HepG2 (cell line): ENCODE results near the gene MIS18A. TPM values are rescaled to one million over a fixed set of nuclear protein-coding genes. Genes with fewer than 3 reads are reported as not detected.
A peak's percentile ranks its signal among the peaks of the same experiment; 100 is the strongest.

Source experiments
- ARNT ChIP-seq: fragments of 450-650 bp; IDR thresholded peaks from 2 replicates; pipeline ENCODE4 v1.6.1; 2017
- CREB3 ChIP-seq: sonication (generic); formaldehyde crosslinking; IDR thresholded peaks from 2 replicates; pipeline ENCODE4 v1.5.0; 2020; ENCODE audit warnings: missing genetic modification reagents
- DMTF1 ChIP-seq: sonication (generic); formaldehyde crosslinking; IDR thresholded peaks from 2 replicates; pipeline ENCODE4 v1.4.0; 2020; ENCODE audit warnings: mild to moderate bottlenecking, missing genetic modification reagents
- EED ChIP-seq: sonication (generic); formaldehyde crosslinking; IDR thresholded peaks from 2 replicates; pipeline ENCODE4 v1.5.0; 2020; ENCODE audit warnings: mild to moderate bottlenecking, missing genetic modification reagents
- GMEB2 ChIP-seq: IDR thresholded peaks from 2 replicates; pipeline ENCODE4 v1.6.1; 2016; ENCODE audit warnings: missing biosample characterization, missing genetic modification reagents, low read depth
- HIC2 ChIP-seq: sonication (generic); formaldehyde crosslinking; IDR thresholded peaks from 2 replicates; pipeline ENCODE4 v1.9.0; 2022; ENCODE audit warnings: low read depth, missing genetic modification reagents
- NAIF1 ChIP-seq: sonication (generic); formaldehyde crosslinking; IDR thresholded peaks from 2 replicates; pipeline ENCODE4 v1.5.0; 2020; ENCODE audit warnings: mild to moderate bottlenecking, missing genetic modification reagents, borderline replicate concordance
- RBM39 ChIP-seq: fragments of 200-400 bp; formaldehyde crosslinking; IDR thresholded peaks from one replicate; pipeline ENCODE4 v1.6.1; 2018; ENCODE audit warnings: antibody characterized with exemption, mild to moderate bottlenecking, low read depth, low read length; ENCODE audit not compliant: poor library complexity, severe bottlenecking
- SNAI1 ChIP-seq: sonication (generic); formaldehyde crosslinking; IDR thresholded peaks from 2 replicates; pipeline ENCODE4 v1.5.0; 2020; ENCODE audit warnings: mild to moderate bottlenecking, missing genetic modification reagents, borderline replicate concordance
- SOX13 ChIP-seq, 3 experiments: fragments of 450-650 bp in 1 of 3; sonication (generic) in 1 of 3; formaldehyde crosslinking in 1 of 3; IDR thresholded peaks in 2 of 3; conservative IDR thresholded peaks in 1 of 3; 2 replicates each; pipeline versions ENCODE4 v1.5.0 to v1.6.1; 2016 to 2020; ENCODE audit warnings: antibody characterized with exemption in 1 of 3, mild to moderate bottlenecking in 1 of 3, missing compliant biosample characterization in 1 of 3, missing genetic modification reagents in 1 of 3, moderate library complexity in 1 of 3
- THAP9 ChIP-seq: sonication (generic); formaldehyde crosslinking; IDR thresholded peaks from 2 replicates; pipeline ENCODE4; 2020; ENCODE audit warnings: missing genetic modification reagents, mild to moderate bottlenecking, borderline replicate concordance
- ZC3H4 ChIP-seq: sonication (generic); formaldehyde crosslinking; IDR thresholded peaks from 2 replicates; pipeline ENCODE4 v1.4.0; 2020; ENCODE audit warnings: missing genetic modification reagents, borderline replicate concordance
- ZNF567 ChIP-seq: sonication (generic); formaldehyde crosslinking; IDR thresholded peaks from 2 replicates; pipeline ENCODE4 v1.8.1; 2023; ENCODE audit warnings: mild to moderate bottlenecking, missing genetic modification reagents, borderline replicate concordance
- ZNF770 ChIP-seq: sonication (generic); formaldehyde crosslinking; IDR thresholded peaks from 2 replicates; pipeline ENCODE4 v1.5.0; 2020; ENCODE audit warnings: mild to moderate bottlenecking, missing genetic modification reagents
- ZNF878 ChIP-seq: sonication (generic); formaldehyde crosslinking; IDR thresholded peaks from 2 replicates; pipeline ENCODE4 v1.8.1; 2023; ENCODE audit warnings: mild to moderate bottlenecking, missing genetic modification reagents, moderate library complexity
- polyA plus RNA-seq, 8 experiments: library from polyadenylated mRNA; depleted of rRNA in 3 of 8; stranded (reverse) in 7 of 8; unstranded in 1 of 8; fragments of >200 nt; fragmentation: Illumina TruSeq in 4 of 8; extraction: Trizol in 4 of 8; gene quantifications; 2 replicates each; pipeline versions ENCODE4 v1.2.1 to v1.2.3, GENCODE V29; 2011 to 2016; ENCODE audit warnings: low read depth in 4 of 8, missing spikeins in 1 of 8, mixed read lengths in 1 of 8; ENCODE audit not compliant: insufficient read depth in 1 of 8
- total RNA-seq, 5 experiments: library from RNA; depleted of rRNA; stranded (reverse); fragments of >200 nt; fragmentation: Illumina TruSeq; extraction: Trizol; gene quantifications; 2 replicates each; pipeline ENCODE4 v1.2.3, GENCODE V29; 2016; ENCODE audit warnings: low read depth in 1 of 5

Gene MIS18A
- total and polyA plus RNA-seq, 2 of the 13 experiments (the other 11 are each of a cell fraction or from before 2014, with no cell fraction given), result 11.2 to 41.4 TPM

- TF ChIP-seq HIC2 (CRISPR knock-in tag), result no peak
- TF ChIP-seq ZC3H4 (CRISPR knock-in tag), result no peak
- no peak for TF ChIP-seq SOX13 (IDR thresholded peaks at IDR 0.05)
- no peak for TF ChIP-seq SOX13 (CRISPR knock-in tag; conservative IDR thresholded peaks at IDR 0.05 in 1 of 2, IDR thresholded peaks at IDR 0.05 in 1 of 2)
- no peak for TF ChIP-seq DMTF1 (CRISPR knock-in tag)
- TF ChIP-seq THAP9 (CRISPR knock-in tag), result peak; percentile 98
- TF ChIP-seq EED (CRISPR knock-in tag), result no peak
- no peak for TF ChIP-seq CREB3 (CRISPR knock-in tag)
- TF ChIP-seq SNAI1 (CRISPR knock-in tag), result peak; percentile 83; the same call in 1 of the 2 replicates
- TF ChIP-seq ZNF567 (CRISPR knock-in tag), result no peak
- TF ChIP-seq NAIF1 (CRISPR knock-in tag), result no peak
- peak; percentile 55 for TF ChIP-seq RBM39
- no peak for TF ChIP-seq ZNF878
- no peak for TF ChIP-seq ARNT
- TF ChIP-seq GMEB2 (CRISPR knock-in tag), result no peak
- TF ChIP-seq ZNF770, result no peak
Measured at GRCh38 chr21:32278518-32279376, at the start of gene MIS18A (continued).
